LNCAP (cell line): ENCODE results near the gene CEP120.
A peak's percentile ranks its signal among the peaks of the same experiment; 100 is the strongest.

Experiments
- CTCF ChIP-seq: fragments of 450-650 bp; IDR thresholded peaks from 2 replicates; pipeline ENCODE4 v1.5.1; 2017; ENCODE audit warnings: mild to moderate bottlenecking

Gene CEP120

GRCh38 chr5:123351820-123352219, 71.4 kb downstream of the CEP120 start:
- no peak for TF ChIP-seq CTCF

- no peak for TF ChIP-seq CTCF
Measured at GRCh38 chr5:123351240-123351639, 72.0 kb downstream of the CEP120 start.

- no peak for TF ChIP-seq CTCF
Measured at GRCh38 chr5:123350742-123351141, 72.5 kb downstream of the CEP120 start.

GRCh38 chr5:123344816-123345426, 78.3 kb downstream of the CEP120 start:
- TF ChIP-seq CTCF, result peak; percentile 87

- TF ChIP-seq CTCF, result no peak
Measured at GRCh38 chr5:123340928-123341327, 82.3 kb downstream of the CEP120 start.

GRCh38 chr5:123305751-123306150, 117.5 kb downstream of the CEP120 start:
- no peak for TF ChIP-seq CTCF

- TF ChIP-seq CTCF, result no peak
Measured at GRCh38 chr5:123304777-123305316, 118.4 kb downstream of the CEP120 start.

- no peak for TF ChIP-seq CTCF
Measured at GRCh38 chr5:123303802-123304201, 119.4 kb downstream of the CEP120 start.
